ENCODE data around the gene CACNB4.
"Not testable (repeated sequence)": the region's sequence is repeated elsewhere in the genome, so short reads cannot be mapped to it uniquely, and the experiment has no call there.

CACNB4 gene

GRCh38 chr2:152098496-152099366 lies at the start of gene CACNB4:
CACNB4 (minus strand) TSS chr2:152099044.
- no peak for DNase-seq (ENCODE audit: low spot score)

- DNase-seq (ENCODE audit: low spot score) = no peak
Observed at GRCh38 chr2:152134488-152135280, 35.8 kb upstream of the CACNB4 start.

DNA sequence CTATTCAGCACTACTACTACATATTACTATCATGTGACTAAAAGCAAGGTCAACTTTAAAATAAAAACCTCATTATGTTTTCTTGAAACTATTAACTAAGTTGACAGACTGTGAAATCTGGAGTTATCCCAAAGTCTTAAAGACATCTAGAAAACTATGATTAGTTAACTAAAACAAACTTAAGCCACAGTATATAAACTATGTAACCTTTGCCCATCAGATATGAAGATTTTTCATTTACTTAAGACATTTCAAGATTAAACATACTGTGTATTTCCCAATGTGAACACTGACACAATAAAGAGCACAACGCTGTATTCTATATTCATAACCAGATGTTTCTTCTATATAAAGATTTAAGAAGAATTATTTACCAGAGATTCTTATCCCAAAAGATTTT lies 33.5 kb upstream of the CACNB4 start:
- no peak for DNase-seq (ENCODE audit: low spot score)

- no peak for DNase-seq (ENCODE audit: low spot score)
Observed at GRCh38 chr2:152127628-152128027, 28.8 kb upstream of the CACNB4 start.

DNA sequence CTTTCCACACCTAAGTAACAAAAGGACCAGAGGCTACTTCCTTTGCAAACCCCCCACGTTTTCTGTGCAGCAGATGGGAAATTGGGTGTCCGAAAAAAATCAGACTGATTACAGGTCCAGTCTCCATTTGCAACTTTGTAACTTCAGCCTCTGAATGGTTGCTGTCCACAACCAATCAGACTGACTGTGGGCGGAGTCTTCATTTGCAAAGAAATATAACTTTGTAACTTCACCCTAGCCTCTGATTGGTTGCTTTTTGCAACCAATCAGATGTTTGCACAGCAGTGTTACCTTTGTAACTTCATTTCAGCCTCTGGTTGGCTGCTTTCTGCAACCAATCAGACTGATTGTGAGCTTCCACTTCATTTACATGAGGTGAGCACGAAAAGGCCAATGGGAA lies 27.8 kb upstream of the CACNB4 start:
- DNase-seq (ENCODE audit: low spot score) = no peak

DNA sequence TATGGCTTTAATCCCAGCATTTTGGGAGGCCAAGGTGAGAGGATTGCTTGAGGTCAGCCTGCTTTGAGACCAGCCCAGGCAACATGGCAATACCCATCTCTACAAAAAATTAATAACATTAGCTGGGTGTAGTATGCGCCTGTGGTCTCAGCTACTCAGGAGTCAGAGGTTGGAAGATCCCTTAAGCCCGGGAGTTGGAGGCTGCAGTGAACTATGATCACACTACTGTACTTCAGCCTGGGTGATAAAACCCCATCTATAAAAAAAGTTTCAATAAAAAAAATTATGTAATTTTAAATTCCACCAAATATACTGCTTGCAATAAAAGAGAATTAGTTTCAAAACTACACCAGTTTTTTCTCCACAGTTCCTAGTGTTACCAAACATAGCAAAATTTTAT lies 23.3 kb upstream of the CACNB4 start:
- no peak for DNase-seq (ENCODE audit: low spot score)

DNA sequence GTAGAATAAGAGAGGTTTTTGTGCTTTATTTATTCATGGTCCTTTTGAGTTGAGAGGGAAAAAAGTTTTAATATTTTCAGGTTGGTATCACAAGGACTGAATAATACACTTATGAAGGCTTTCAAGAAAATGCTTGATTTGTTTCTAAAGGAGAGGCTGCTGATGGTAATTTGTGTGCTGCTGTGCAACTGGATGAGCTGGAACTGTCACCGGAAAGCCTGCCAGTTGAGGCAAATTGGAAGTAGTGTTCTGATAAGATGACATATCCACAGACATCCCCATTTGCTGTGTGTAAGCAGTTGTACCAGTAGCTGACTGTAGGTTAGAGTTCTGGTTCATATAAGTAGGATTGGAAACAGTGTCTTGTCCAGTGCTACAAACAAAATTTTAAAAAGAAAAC lies 21.6 kb upstream of the CACNB4 start:
- no peak for DNase-seq (ENCODE audit: low spot score)

- DNase-seq (ENCODE audit: low spot score) = no peak
Observed at GRCh38 chr2:152115952-152116351, 17.1 kb upstream of the CACNB4 start.

DNA sequence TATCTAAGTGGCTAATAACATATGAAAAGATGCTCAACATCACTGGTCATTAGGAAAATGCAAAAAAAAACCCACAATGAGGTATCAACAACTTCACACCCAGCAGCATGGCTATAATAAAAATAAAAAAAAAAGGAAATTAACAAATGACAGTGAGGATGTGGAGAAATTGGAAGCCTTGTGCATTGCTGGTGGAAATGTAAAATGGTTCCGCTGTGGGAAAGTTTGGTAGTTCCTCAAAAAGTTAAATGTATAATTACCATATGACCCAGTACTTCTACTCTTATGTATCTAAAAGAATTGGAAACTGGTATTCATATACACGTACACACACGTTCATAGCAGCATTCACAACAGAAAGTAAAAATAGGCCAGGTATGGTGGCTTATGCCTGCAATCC lies 15.5 kb upstream of the CACNB4 start:
- DNase-seq (ENCODE audit: low spot score) = no peak

DNA sequence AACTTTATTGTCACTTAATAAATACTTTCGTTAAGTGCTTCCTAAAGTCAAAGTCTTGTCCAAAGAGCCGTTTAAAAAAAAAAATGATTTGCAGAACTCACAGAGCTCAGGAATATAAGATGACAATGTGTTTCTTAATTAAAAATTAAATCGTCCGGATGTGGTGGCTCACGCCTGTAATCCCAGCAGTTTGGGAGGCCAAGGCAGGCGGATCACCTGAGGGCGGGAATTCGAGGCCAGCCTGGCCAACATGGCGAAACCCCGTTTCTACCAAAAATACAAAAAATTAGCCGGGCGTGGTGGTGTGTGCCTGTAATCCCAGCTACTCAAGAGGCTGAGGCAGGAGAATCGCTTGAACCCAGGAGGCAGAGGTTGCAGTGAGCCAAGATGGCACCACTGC lies 8.3 kb upstream of the CACNB4 start:
- DNase-seq (ENCODE audit: low spot score) = not testable (repeated sequence)

DNA sequence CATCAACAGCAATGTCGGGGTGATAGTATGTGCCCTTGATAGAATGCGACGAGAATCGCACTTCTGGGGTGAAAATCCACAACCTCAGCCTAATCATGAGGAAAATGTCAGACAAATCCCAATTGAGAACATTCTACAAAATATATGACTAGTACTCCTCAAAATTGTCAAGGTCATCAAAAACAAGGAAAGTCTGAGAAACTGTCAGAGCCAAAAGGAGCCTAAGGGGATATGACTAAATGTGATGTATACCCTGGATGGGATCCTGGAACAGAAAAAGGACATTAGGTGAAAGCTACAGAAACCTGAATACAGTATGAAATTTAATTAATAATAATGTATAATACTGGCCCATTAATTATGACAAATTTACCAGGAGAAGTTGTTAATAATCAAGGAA lies 7.6 kb upstream of the CACNB4 start:
- DNase-seq (ENCODE audit: low spot score) = no peak

- DNase-seq (ENCODE audit: low spot score) = no peak
Observed at GRCh38 chr2:152103271-152103670, 4.4 kb upstream of the CACNB4 start.

- no peak for DNase-seq (ENCODE audit: low spot score)
Observed at GRCh38 chr2:152100961-152101360, 2.1 kb upstream of the CACNB4 start.

DNA sequence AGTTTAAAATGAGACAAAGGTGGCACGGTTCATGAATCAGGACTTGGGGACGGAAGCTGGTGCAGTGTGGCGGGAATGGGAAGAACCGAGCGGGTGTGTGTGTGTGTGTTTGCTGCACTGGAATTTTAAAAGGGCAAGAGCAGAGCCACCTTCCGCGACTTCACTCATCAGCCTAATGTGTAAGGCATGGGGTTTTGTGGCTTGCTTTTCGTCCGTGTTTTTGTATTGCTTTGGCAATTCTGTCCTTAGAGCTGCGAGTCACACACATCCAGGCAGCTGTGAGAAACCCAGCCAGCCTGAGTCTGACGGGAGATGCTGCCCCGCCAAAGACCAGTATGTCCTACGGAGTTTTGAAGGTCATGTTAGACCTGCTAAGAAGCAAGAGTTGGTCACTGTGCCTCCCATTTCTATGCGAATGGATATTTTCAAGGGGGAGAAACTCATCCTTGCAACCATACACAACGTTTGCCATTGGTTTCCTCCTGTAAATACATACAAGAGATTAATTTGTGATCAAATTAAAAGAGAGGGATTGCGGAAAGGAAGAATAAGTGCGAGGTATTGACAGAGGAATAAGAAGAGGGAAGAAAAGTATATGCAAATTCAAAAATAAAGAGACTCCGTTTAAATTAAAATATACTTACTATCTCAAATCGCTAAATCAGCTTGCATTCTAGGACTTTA lies 665 bp upstream of the CACNB4 start:
- DNase-seq (ENCODE audit: low spot score) = no peak

DNA sequence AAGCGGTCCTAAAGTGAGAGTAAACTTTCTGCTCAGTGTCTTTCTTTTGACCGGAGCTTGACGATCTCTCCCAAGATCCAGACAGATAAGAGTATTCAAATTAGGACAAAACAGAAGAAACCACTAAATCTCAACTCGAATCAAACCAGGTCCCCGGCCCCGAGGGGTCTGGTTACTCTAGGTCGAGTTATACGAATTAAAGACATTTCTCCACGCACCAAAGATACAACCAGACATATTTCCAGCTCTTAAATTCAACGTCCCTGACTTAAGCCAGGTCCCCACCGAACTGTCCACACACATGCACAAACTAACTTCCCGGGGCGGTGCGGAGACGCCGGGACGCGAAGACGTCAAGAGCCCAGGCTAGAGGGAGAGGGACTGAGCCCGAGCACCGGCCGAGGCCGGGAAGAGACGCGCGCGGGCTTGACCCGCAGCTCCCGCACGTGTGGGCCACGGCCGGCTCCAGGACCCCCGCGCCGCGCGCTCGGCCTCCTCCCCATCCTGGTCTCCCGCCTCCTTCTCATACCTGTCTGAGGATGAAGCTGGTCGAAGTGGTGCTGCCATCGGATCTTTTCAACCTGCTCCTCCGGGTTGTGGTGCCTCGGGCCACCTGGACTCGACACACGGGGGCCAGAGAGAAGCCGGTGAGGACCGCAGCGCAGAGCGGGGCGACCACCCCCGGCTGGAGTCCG lies 896 bp downstream of the CACNB4 start:
- no peak for DNase-seq (ENCODE audit: low spot score)

GRCh38 chr2:152097290-152097800 lies 1.5 kb downstream of the CACNB4 start:
- DNase-seq (ENCODE audit: low spot score) = no peak

- DNase-seq (ENCODE audit: low spot score) = no peak
Observed at GRCh38 chr2:152095146-152095545, 3.7 kb downstream of the CACNB4 start.

DNA sequence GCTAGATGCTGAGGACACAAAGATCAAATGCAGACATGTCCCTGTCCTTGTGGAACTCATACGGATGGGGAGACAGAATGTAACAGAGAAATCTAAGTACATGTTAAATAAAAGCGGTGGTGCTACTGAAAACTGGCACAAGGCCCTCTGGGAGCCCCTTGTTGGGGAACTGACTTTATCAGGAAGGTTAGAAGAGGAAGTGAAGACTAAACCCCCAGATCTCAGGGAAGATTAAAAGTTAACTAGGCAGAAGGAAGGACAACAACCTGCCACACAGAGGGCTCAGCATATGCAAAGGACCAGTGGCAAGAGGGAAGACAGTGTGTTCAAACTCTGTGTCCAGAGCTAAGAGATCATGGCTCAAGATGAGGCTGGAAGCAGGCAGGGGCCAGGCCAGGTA lies 4.8 kb downstream of the CACNB4 start:
- no peak for DNase-seq (ENCODE audit: low spot score)

- DNase-seq (ENCODE audit: low spot score) = no peak
Observed at GRCh38 chr2:152093464-152093863, 5.4 kb downstream of the CACNB4 start.

- DNase-seq (ENCODE audit: low spot score) = no peak
Observed at GRCh38 chr2:152092095-152092494, 6.7 kb downstream of the CACNB4 start.

GRCh38 chr2:152090726-152091125 lies 8.1 kb downstream of the CACNB4 start:
- DNase-seq (ENCODE audit: low spot score) = not testable (repeated sequence)

DNA sequence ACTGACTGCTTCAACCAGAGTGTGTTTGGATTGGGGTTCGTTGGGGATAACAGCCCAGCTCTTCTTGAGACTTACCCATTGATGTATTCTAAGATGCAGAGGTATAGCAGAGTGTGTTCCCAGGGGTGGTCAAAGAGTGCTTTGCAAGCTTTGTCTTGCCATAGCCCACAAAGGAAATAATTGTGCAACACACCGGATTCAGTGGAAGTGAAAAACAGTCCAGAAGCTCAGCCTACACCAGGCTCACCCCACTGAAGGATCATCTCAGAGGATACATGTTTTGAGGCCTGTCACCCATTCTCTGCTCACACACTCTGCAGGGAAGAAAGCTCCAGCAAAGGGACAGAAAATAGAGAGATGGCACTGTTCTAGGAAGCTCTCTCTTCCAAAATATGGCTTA lies 9.6 kb downstream of the CACNB4 start:
- no peak for DNase-seq (ENCODE audit: low spot score)
